ENCODE data around the gene CPVL.

- no peak for TF ChIP-seq CTCF (IDR thresholded peaks at IDR 0.05; ENCODE audit: low read depth, low read length)
- TF ChIP-seq EZH2phosphoT487 (IDR thresholded peaks at IDR 0.05; ENCODE audit: low read depth): no peak
Measured at GRCh38 chr7:29038463-29038862, 107.9 kb downstream of the CPVL start.

All from OCI-LY3 (cell line).